ENCODE measurements around the gene DNAJB1. TPM values are rescaled to one million over a fixed set of nuclear protein-coding genes. Genes with fewer than 3 reads are reported as not detected.
A peak's percentile ranks its signal among the peaks of the same experiment; 100 is the strongest.

The DNAJB1 gene
- total and polyA plus RNA-seq, 2 of the 4 experiments (the other 2 are of a cell fraction): 88.2 to 95.4 TPM

GRCh38 chr19:14473073-14473977 lies 44.9 kb downstream of the DNAJB1 start:
- intact Hi-C loops (cut with micrococcal nuclease): no loop called here
- Histone ChIP-seq H3K4me2 (ENCODE audit: low read depth, low read length) (no peak overlapping the region), H3K4me1 (ENCODE audit: control insufficient read depth, insufficient read depth, low read length) (peaks cover 31% of the 10 kb centered on the region), H3K36me3 (ENCODE audit: control insufficient read depth, insufficient read depth, low read length) (peaks cover 25% of the 10 kb centered on the region), H4K20me1 (ENCODE audit: insufficient read depth, low read length) (peaks cover 12% of the 10 kb centered on the region), H3K4ac (ENCODE audit: low read depth, low read length) (no peak overlapping the region), H2BK5ac (ENCODE audit: low read depth, low read length, poor library complexity, severe bottlenecking) (no peak overlapping the region), H2AK5ac (ENCODE audit: low read depth, low read length) (no peak overlapping the region), H3K23ac (ENCODE audit: low read depth, low read length) (no peak overlapping the region), H4K91ac (ENCODE audit: insufficient read depth, low read depth, low read length) (no peak overlapping the region), H4K5ac (ENCODE audit: low read depth, low read length) (no peak overlapping the region), H2AK9ac (replicated peaks; ENCODE audit: low read depth, low read length, poor library complexity) (no peak overlapping the region), H2AFZ (replicated peaks; ENCODE audit: low read length, poor library complexity) (peak overlapping the region; percentile 67), H3K27me3 (ENCODE audit: control insufficient read depth, insufficient read depth, low read length) (no peaks in the 10 kb centered on the region), H2BK15ac (ENCODE audit: low read depth, low read length) (no peak overlapping the region), H3K56ac (ENCODE audit: extremely low read depth, insufficient read depth, low read length) (no peak overlapping the region), H2BK120ac (ENCODE audit: low read depth, low read length) (no peak overlapping the region), H3K9me1 (ENCODE audit: insufficient read depth, low read length) (0 out of 2 replicates have a peak, but pooled peaks cover 5% of the 10 kb centered on the region), H4K8ac (ENCODE audit: low read depth in 2 of 2, low read length in 2 of 2) (no peak overlapping the region), H3K79me1 (ENCODE audit: low read depth in 1 of 2, low read length in 2 of 2) (peaks cover 0 to 19% of the 10 kb centered on the region in 2 experiments; a peak in 2 of 4 replicates), H3K14ac (replicated peaks; ENCODE audit: low read depth, low read length) (no peak overlapping the region), H3K27ac (ENCODE audit: insufficient read depth, low read length) (no peak overlapping the region), H3K18ac (ENCODE audit: low read depth, low read length) (no peak overlapping the region), H3K9ac (ENCODE audit: low read depth, low read length) (no peak overlapping the region), H3K9me3 (ENCODE audit: control insufficient read depth, insufficient read depth, low read length) (no peaks in the 10 kb centered on the region), H3K4me3 (ENCODE audit: insufficient read depth, low read depth, low read length) (no peak overlapping the region), H2BK20ac (ENCODE audit: low read depth, low read length) (no peak overlapping the region)
- ATAC-seq (ENCODE audit: low read depth) (no peak), DNase-seq (no peak)
- POLR2A ChIA-PET (ENCODE audit: unreplicated experiment): no interaction called here
- no TSS peak for BruUV-seq (replicated peaks)
- dilution Hi-C loops (cut with HindIII; ENCODE audit: low sequenced_read_pairs, unreplicated experiment): no loop called here
- WGBS, 2 experiments (ENCODE audit: extremely low coverage in 2 of 2, insufficient read length in 1 of 2): 71% methylated on average over 79 of the region's 97 CpGs; no CpG with 5 or more reads in 1 of the 2 experiments
- no peak for TF ChIP-seq RCOR1 (IDR thresholded peaks at IDR 0.05; ENCODE audit: insufficient replicate concordance, low read length)
- in situ Hi-C loops (cut with MboI; ENCODE audit: low sequenced_read_pairs): loop anchor here (10.0 kb wide), 1 partner anchor 589 kb away; no protein-coding TSS in a partner anchor
- CTCF ChIA-PET: no interaction called here

Measured in IMR-90 (cell line).